GM23248 (cell line): Measurements from ENCODE around the gene FGGY.

Experiments
- EZH2 ChIP-seq: fragments of 200-600 bp; sonication (generic); IDR thresholded peaks from 2 replicates; pipeline ENCODE4 v1.6.1; 2018; ENCODE audit warnings: antibody characterized with exemption, mild to moderate bottlenecking; ENCODE audit not compliant: insufficient read depth, poor library complexity, severe bottlenecking
- EZH2phosphoT487 ChIP-seq: fragments of 200-600 bp; sonication (generic); IDR thresholded peaks from 2 replicates; pipeline ENCODE4 v1.6.1; 2018; ENCODE audit warnings: antibody characterized with exemption, moderate library complexity, mild to moderate bottlenecking, low read depth; ENCODE audit not compliant: insufficient read depth

DNA sequence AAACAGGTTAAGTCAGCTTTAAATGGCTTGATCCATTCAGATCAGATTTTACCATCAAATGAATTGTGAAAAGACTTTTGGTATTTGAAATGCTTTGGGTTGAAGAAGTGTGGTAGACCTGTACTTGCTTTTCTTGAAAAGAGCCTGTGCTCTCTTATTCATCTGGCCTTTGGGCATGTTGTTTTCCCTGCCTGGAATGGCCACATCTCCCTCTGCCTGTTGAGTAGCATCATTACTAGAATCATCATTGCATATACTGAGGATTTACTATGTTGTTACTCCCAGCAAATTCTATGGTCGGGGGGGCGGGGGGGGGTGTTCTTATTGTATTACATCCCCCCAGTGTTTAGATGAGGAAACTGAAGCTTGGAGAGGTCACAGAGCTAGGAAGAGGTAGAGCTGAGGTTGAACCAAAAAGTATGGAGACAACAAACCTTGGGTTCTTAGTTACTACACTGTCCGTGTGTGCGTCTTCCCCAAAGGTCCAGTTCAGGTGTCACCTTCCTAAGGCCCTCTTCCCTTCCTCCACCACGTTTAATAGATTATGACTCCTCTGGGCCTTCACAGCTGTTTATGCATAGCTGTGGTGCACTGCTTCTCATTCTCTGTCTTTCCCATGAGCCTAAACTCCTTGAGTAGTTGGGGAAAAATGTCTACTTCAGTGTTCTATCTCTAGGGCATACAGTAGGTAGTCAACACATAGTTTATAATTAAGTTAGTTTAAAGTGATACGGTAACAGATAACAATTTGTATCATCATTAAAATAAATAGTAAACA is 271.5 kb downstream of the FGGY start:
- TF ChIP-seq EZH2phosphoT487 = no peak
- no peak for TF ChIP-seq EZH2
